NOMO-1 treated with dmso at 0.1 percent for 144 hours (cell line): ENCODE results near the gene FSIP1.

ENCODE experiments used
- DNase-seq: peaks from one replicate; lab custom pipeline; 2025; ENCODE audit not compliant: unreplicated experiment; lab: John Stamatoyannopoulos, UW

FSIP1 gene

DNA sequence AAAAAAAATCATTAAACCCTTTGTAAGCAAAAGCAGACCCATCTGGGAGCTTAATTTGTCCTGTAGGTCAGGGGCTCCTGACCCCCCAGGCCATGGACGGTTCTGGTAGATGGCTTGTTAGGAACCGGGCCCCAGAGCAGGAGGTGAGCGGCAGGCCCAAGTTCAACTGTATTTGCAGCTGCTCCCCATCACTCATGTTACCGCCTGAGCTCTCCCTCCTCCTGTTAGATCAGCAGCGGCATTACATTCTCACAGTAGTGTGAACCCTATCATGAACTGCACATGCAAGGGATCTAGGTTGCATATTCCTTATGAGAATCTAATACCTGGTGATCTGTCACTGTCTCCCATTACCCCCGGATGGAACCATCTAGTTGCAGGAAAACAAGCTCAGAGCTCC lies 60.7 kb downstream of the FSIP1 start:
- DNase-seq = no peak

DNA sequence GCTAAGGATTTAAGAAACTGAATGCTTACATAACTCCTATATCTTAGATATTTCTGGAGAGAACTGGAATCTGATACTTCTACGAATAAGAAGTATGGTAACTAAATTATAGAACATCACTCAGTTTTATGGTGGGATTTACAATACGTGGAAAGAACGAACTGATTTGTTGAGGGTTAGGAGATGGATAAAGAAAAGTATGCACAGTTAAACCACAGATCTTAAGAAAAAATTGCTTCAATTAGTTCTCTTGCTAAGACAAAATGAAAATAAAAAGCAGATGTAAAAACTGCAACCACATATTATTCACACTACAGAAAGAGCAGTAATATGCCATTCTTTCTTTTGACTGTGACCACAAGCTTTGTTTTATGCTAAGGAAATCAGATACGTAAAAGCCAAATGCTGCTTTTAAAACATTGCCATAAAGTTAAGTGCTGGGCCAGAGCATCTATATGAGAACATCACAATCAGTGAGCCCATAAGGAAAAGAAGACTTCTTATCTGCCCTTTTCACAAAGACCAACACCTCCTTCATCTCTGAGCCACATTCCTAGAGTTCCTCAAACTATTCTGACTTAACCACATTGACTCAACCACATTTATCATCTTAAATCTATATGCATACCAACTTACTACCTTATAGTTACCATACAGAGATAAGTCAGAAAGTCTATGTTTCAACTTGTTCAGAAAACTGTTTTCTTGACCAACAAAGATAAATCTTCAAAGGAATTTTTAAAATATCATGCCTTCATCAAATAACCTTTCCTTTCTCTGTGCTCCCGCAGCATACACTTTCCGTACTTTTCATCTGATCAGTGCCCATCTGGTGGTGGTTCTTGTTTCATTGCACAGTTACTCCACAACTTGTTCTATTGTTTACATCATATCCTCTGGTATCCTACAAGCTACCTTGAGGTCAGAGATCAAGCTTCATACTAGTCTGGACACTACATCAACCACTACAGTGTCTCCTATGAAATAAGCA lies 61.7 kb downstream of the FSIP1 start:
- DNase-seq = no peak

DNA sequence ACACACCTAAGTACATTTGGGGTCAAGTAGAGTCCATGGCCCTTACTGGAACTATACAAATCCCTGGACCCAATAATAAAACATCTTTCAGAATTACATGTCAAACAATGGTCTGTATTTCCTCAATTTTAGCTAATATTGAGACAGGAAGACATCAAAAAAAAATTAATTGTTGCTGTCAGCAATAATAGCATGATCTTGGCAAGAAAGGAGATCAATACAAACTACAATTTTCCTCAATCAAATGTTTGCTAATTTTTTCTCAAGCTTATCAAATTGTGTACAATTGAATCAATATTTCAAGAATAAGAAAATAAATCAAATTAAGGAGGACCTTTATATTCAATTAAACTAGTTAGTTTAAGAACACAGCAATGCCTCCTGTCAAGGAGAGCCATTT lies 62.6 kb downstream of the FSIP1 start:
- DNase-seq = no peak

DNA sequence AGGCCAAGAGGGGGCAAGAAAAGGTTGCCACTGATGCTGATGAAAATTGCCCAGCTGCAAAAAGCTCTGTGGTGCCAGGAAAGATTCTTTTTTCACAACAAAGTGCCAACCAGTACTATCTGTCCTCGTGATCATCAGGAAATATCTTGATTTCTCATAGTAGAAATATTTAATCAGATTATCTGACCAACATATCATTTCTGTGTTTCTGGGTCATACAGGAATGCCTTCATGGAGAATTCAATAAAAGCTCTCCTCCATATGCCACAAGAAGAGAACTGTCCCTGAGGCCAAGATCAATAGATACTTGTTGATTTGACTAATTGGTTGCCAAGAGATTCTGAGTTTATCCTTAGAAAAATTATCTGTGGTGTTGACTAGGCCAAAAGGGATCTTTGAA lies 63.5 kb downstream of the FSIP1 start:
- DNase-seq = no peak

DNA sequence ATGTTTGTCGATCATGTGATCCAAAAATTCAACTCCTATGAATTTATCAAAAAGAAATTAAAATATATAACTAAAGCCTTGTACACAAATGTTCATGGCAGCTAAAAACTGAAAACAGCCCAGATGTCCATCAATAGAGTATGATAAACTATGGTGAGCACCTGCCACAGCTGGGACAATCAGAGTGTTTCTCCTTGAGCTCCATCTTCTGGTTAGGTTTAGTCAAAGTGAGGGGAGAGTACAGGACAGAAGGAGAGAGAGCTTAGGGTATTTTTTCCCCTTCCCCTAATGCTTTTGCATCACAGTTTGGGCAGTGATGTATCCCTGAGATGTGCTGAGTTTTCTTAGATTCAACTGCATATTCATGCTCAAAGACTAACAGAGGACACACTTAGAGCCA lies 65.5 kb downstream of the FSIP1 start:
- no peak for DNase-seq

DNA sequence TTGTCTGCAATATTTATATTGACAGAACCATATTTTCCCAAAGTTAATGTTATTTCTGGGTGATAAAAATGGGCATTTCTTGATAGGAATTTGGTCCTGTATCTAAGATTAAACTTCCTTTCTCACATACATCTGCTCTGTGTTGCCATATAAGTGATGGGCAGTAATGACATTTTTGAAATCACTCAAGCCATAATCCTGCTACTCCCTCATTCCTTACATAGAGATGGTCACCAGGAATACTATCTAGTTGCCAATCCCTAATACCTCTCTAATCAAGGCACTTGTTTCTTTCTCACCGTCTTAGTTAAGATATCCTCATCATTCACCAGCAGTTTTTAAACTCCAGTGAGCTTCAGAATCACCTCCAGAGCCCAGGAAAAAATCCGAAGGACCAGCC lies 68.4 kb downstream of the FSIP1 start:
- no peak for DNase-seq

DNA sequence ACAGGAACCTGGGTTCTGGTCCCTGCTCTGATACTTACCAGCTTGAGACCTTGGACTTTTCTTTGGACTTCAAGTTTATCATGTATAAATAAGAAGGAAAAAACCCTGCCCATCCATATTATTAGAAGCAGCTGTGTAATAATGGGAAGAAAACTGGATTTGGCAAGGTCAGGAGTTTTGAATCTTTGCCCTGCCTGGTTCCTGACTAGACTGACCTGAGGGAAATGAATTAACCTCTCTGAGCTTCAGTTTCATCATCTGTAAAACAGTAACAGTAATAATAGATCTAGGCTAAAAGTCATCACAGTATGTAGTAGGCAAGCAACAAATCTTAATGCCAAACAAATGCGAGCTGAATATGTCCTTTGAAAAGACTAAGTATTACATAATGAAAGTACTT lies 68.8 kb downstream of the FSIP1 start:
- DNase-seq = no peak

DNA sequence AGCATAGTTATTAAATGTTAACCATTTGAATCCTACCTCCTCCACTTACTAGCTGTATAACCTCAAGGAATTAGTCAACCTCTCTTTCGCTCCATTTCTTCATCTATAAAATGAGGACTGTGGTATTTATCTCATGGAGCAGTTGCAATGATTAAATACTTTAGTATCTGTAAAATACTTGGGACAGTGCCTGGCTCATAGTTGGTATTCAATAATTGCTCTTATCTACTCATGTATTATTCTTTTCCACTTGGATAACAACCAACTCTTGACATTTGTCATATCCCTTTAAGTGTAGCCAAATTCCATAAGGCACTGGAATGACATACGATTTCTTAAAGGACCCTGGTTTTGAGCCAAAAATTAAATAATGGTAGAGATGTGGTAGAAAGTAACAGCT lies 72.0 kb downstream of the FSIP1 start:
- DNase-seq = no peak

DNA sequence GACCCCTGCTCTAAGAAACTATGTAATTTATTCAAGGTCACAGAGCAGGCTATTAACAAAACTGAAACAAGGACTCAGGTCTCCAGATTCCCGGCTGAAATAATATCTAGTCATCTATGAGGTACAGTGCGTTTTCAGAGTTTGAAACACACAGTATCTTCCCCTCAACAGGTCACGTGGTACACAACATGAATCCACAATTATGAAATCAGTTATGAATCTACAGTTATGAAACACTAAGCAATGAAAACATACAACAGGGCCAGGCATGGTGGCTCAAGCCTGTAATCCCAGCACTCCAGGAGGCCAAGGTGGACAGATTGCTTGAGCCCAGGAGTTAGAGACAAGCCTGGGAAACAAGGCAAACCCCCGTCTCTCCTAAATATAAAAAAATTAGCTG lies 72.7 kb downstream of the FSIP1 start:
- DNase-seq = no peak

DNA sequence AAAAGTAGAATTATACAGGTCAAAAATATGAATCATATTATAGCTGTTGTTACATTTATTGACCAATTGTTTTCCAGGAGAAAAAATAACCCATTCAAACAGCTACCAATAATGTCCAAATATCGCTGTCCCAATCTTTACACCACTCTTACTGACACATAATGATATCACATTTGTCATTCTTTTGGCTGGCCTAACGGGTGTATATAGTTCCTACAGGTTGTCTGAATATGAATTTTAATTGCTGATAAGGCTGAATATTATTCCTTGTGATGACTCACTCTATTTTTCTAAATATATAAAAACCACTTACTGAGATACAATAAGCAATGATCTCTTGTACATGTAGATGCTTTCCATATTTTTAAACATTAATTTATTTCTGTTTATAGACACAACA lies 76.4 kb downstream of the FSIP1 start:
- no peak for DNase-seq

DNA sequence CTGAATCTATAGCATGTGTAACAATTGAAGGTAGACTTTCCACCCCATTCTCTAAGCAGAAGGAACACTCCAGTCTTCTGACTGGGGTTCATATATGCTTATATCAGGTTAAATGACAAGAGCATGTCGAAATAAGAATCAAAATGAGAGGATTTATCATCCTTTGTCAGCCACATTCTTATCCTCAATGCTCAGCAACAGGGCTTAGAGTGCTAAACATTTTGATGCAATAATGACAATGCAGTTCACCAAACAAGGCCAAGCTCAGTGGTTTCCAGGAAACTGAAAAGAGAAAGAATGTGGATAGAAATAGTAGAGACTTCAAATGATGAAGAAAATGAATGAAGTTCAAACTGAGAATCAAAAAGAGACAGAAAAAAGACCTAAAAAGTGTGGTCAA lies 78.0 kb downstream of the FSIP1 start:
- DNase-seq = no peak

DNA sequence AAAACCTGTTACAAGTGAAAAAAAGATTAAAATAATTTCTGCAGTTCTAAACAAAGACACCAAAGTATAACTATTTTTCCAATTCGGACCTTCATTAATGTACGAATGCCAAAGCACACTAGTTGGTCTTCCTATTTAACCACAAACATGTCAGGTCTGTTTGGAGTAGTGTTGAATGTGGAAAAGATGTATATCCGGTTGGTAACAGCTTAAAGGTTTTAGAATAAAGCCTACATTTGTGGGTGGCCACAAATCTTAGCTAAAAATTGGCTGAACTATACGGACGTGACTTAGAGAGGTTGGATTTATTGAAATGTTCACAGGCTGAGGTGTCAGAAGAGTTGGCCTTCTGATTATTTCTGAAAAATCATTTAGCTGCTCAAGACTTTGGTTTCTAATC lies 78.4 kb downstream of the FSIP1 start:
- DNase-seq = no peak

DNA sequence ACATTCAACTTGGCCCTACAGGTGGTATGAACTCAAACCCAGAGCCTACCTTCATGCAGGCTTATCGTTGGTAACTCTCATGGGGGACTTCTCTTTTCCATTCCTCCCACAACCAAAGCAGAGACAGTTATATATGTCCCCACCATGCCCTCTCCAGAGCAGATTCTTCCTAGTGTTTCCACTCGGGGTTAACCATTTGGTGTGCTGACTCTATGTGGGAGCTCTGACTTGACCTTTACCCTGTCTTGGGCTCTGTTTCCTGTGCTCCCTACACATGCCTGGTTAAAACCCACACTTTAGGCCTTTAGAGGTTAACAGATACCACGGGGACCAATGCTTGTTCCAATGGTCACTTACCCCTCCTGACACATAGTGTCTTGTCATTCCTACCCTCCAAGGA lies 80.7 kb downstream of the FSIP1 start:
- no peak for DNase-seq

DNA sequence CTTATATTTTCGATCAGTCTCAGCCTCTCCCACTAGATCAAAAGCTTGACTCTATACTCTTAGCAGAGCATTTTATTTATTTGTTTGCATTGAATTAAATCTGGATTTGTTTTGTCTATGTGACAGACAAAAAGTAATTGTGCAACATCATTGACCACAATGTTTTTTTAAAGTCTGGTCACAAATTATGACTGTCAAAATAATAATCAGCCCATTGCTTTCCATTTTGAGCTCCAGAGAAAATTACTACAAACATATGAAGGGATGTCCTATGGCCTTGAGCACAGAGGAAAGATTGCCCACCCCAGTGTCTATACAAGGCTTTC lies 82.3 kb downstream of the FSIP1 start:
- no peak for DNase-seq

DNA sequence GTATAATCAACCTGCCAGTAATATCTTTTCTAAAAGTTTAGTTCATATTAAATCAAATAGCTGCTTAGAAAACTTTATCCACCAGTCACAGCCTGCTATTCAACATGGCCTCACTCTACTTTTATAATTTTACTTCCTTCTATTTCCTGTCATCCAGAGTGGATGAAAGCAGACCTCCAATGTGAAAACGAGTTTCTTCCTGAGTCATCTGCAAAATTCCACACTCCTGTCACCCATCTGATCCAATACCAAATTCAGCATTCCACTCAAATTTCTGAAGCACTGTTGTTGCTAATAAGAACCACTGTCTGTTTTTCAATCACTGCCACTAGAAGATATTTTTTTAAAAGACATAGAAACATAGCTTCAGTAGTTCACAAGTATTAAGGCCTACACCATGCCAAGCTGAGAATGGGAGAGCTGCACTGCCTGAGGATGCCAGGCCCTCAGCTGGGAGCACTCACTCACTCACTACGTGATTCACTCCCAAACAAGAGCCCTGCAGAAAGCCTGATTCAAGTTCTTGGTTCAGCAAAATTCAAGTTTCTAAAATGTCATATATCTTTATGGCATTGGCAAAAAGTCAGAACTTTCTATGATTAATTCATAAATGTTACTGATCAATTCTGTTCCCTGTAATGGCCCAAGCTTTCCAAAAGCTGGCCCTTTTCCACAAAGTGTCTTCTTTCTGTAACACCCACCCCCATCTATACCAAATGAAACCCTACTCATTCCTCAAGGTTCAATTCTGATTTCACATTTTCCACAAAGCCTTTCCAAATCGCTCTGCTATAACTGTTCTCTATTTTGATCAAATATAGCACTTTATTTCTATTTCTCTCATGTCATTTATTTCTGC lies 82.9 kb downstream of the FSIP1 start:
- DNase-seq = no peak

DNA sequence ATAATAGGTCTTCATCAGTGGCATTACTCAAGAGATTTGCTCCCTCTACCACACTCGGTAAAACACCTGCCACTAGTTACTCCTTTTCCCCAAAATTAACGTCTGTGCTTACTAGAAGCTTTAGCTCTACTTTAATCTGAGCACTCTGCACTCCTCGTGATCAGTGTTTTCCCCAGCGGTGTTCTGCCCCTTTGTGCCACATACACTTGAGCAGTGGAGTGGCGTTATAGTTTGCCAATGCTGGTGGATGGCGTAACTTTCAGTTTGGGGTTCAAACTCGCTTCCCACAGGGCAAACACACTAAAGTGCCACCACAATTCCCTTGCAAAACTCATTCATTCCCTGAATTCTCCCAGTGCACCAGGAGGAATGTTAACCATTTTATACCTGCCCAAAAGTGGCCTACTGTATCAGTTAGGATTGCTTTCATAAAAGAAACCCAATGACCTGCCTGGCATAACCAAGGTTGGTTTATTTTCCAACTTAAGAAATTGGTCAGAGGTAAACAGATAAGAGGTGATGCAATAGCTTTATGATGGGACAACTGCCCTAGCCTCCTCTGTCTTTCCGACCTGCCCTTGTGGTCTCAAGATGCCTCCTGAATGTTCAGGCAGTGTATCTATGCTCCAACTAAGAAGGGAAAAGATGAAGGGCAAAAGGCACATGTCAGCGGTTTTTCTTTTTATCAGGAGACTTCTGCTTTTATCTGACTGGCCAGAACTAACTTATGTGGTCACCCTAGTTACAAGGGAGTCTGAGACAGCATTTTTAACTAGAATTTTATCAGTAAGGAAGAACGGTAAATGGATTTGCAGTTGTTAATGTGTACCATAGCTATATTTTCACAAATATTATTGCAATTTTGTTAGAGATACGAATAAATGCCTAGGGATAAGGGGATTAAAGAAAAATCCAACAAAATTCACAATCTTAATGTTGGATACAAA lies 83.9 kb downstream of the FSIP1 start:
- no peak for DNase-seq

DNA sequence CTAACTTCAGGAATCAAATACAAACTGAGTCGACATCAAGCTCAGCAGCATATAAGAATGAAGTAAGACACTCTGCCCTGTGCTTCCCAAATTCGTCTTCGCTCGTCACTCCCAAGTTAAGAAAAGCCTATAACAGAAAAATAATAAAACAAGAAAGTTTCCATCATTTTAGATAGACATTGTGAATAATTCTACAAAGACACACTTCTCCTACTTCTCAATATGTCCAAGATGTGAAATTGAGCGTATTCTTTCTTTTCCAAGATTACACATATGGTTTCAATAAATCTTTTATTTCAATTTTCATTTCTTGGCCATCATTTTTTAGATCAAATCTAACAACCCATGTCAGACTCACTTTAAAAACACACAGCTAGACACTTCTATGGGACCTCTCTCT lies 85.1 kb downstream of the FSIP1 start:
- no peak for DNase-seq

DNA sequence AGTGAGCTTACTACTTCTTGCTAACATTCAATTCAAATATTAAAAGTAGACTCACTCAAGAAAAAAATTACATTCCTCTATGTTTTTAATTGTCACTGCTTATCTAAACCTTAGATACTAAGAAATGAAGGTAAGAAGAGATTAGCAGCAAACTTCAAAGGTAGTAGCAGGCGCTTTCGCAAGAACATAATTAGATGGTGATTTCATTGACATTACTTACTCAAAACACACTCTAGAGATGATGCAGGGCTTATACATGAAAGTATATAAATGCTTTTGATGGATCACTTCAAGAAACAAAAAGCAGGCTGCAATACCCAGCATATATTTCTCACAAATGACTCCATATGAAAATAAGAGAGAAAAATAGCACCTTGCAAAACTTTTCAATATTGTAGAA lies 86.8 kb downstream of the FSIP1 start:
- no peak for DNase-seq

DNA sequence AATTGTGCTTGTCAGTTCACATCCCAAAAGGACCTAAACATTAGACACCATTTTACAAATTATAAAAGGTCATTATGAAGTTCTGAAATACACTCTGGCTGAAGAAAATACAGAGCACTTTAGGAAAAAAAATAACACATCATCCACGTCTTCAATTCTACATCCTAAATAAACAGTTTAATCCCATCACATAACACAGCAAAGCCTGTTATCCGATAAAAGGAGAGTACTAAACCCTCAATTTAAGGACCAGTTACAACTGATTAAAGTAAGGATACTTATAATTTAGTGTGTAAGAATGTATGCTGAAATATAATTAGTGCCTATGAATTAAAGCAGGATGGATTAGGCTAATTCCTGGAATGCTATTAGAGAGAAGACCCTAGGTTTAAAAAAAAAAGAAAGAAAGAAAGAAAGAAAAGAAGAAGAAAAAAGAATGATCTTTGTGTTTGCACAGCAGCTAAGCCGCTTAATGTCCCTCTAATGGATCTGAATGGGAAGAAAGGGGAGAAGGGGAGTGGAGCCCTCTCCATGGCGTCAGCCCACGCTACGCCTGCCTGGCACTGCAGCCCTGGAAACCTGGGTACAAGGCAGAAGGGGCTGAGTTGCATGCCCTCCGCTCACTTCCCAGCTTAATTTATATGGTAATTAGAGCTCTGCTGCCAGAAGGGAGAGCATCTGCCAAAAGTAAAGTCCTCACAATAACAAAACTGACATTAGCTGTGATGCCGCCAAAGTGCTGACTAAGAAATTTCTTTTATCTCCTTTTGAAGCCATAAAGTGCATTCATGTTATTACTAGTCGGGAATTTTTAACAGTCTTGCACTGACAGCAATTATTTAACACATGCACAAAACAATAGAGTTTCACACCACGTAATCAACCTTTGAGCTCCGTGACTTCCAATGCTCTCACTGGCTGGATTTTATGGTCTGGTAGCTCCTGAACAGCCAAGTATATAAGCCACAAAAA lies 90.0 kb downstream of the FSIP1 start:
- DNase-seq = no peak
